Thyroid gland (tissue), 4 donors: Measurements from ENCODE around the gene ZNF205.

Source experiments
- POLR2A ChIP-seq, 2 donors: fragments of 450-650 bp; IDR thresholded peaks; one replicate each; pipeline ENCODE4 v1.6.1; 2017; ENCODE audit warnings: antibody characterized with exemption in 2 of 2, mild to moderate bottlenecking in 2 of 2, moderate library complexity in 1 of 2
- TF ChIP-seq, protein P1 (sequence below), 6 experiments: fragments of 200-600 bp in 3 of 6; fragments of 450-650 bp in 3 of 6; sonication (generic) in 3 of 6; IDR thresholded peaks; one replicate each; pipeline ENCODE4 v1.5.1; 2016 to 2019; ENCODE audit warnings: antibody characterized with exemption in 6 of 6, mild to moderate bottlenecking in 2 of 6, inconsistent platforms in 1 of 6, moderate library complexity in 1 of 6

DNA sequence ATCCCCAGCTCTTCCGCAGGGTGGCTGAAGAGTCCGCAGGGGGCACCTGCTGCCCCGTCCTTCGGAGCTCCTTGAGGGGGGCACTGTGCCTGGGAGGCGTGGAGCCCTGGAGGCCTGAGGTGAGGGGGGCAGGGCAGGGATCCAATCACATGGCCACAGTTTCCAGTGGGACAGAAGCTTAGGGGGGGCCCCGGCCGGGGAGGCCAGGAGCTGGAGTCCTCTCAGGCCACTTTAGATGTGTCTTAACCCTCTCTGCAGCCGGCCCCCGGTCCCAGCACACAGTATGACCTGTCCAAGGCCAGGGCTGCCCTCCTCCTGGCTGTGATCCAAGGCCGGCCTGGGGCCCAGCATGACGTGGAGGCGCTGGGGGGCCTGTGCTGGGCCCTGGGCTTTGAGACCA is 33.3 kb downstream of the ZNF205 start:
- TF ChIP-seq POLR2A (IDR thresholded peaks at IDR 0.05): no peak
- TF ChIP-seq, protein P1, sequence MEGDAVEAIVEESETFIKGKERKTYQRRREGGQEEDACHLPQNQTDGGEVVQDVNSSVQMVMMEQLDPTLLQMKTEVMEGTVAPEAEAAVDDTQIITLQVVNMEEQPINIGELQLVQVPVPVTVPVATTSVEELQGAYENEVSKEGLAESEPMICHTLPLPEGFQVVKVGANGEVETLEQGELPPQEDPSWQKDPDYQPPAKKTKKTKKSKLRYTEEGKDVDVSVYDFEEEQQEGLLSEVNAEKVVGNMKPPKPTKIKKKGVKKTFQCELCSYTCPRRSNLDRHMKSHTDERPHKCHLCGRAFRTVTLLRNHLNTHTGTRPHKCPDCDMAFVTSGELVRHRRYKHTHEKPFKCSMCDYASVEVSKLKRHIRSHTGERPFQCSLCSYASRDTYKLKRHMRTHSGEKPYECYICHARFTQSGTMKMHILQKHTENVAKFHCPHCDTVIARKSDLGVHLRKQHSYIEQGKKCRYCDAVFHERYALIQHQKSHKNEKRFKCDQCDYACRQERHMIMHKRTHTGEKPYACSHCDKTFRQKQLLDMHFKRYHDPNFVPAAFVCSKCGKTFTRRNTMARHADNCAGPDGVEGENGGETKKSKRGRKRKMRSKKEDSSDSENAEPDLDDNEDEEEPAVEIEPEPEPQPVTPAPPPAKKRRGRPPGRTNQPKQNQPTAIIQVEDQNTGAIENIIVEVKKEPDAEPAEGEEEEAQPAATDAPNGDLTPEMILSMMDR (IDR thresholded peaks at IDR 0.05): no peak
